PC-9 (cell line): ENCODE data around the gene SMARCA4. TPM values are rescaled to one million over a fixed set of nuclear protein-coding genes. Genes with fewer than 3 reads are reported as not detected.

ENCODE experiments used
- BruUV-seq: library from RNA; stranded (reverse); fragments of 400-500 nt; replicated peaks from 2 replicates; lab custom pipeline; 2021; lab: Mats Ljungman, UMichigan
- CTCF ChIA-PET: fragments of 300-600 bp; sonication (Branson Sonifier 250); formaldehyde crosslinking; loops from one replicate; lab custom pipeline; 2022; ENCODE audit warnings: antibody characterized with exemption; lab: Charles Lee
- POLR2A ChIA-PET: fragments of 300-600 bp; sonication (Branson Sonifier 250); formaldehyde crosslinking; loops from one replicate; lab custom pipeline; 2022; ENCODE audit warnings: antibody characterized with exemption; ENCODE audit not compliant: unreplicated experiment; lab: Charles Lee
- DNase-seq, 2 experiments: peaks; one replicate each; pipeline versions ENCODE4 v3.0.0 to v3.0.0-alpha.2; 2015 to 2022; ENCODE audit warnings: mixed read lengths in 1 of 2
- H2AFZ ChIP-seq: fragments of 200-600 bp; sonication (generic); 2 replicates; pipeline ENCODE4 v1.8.1; 2017; ENCODE audit warnings: antibody characterized with exemption
- H3F3A ChIP-seq: fragments of 200-600 bp; sonication (generic); 2 replicates; pipeline ENCODE4 v1.8.1; 2017; ENCODE audit warnings: antibody characterized with exemption, mild to moderate bottlenecking, low read depth; ENCODE audit not compliant: insufficient read depth
- H3K27ac ChIP-seq: fragments of 200-600 bp; sonication (generic); 2 replicates; pipeline ENCODE4 v1.6.1; 2016; ENCODE audit warnings: mixed run types
- H3K27me3 ChIP-seq: fragments of 200-600 bp; sonication (generic); 2 replicates; pipeline ENCODE4 v1.6.1; 2016; ENCODE audit warnings: low read depth, mixed run types; ENCODE audit not compliant: insufficient read depth
- H3K36me3 ChIP-seq: fragments of 200-600 bp; sonication (generic); 2 replicates; pipeline ENCODE4 v1.6.1; 2016; ENCODE audit warnings: low read depth, mixed run types
- H3K4me1 ChIP-seq: fragments of 200-600 bp; sonication (generic); replicated peaks from 2 replicates; pipeline ENCODE4 v1.6.1; 2016; ENCODE audit warnings: mixed run types; ENCODE audit not compliant: insufficient read depth
- H3K4me2 ChIP-seq: fragments of 200-600 bp; sonication (generic); 2 replicates; pipeline ENCODE4 v1.6.1; 2017; ENCODE audit warnings: mixed run types
- H3K4me3 ChIP-seq: fragments of 200-600 bp; sonication (generic); 2 replicates; pipeline ENCODE4 v1.6.1; 2016; ENCODE audit warnings: mixed run types
- H3K79me2 ChIP-seq: fragments of 200-600 bp; sonication (generic); 2 replicates; pipeline ENCODE4 v1.6.1; 2017; ENCODE audit warnings: low read depth, mixed run types
- H3K9me2 ChIP-seq: fragments of 200-600 bp; sonication (generic); 2 replicates; pipeline ENCODE4 v1.8.1; 2017; ENCODE audit warnings: mild to moderate bottlenecking; ENCODE audit not compliant: insufficient read depth
- H3K9me3 ChIP-seq: fragments of 200-600 bp; sonication (generic); 2 replicates; pipeline ENCODE4 v1.8.1; 2016; ENCODE audit warnings: low read depth; ENCODE audit not compliant: insufficient read depth
- H4K20me1 ChIP-seq: fragments of 200-600 bp; sonication (generic); 2 replicates; pipeline ENCODE4 v1.8.1; 2017; ENCODE audit not compliant: insufficient read depth
- EZH2 ChIP-seq: fragments of 200-600 bp; sonication (generic); IDR thresholded peaks from 2 replicates; pipeline ENCODE4 v1.8.0; 2017; ENCODE audit warnings: antibody characterized with exemption, low read depth
- intact Hi-C: fragments of 100-400 bp; cut with micrococcal nuclease; formaldehyde crosslinking; loops from one replicate; pipeline ENCODE4 v1.10.0; 2022; ENCODE audit not compliant: unreplicated experiment
- total RNA-seq: library from RNA; stranded (reverse); gene quantifications from 2 replicates; pipeline ENCODE4 v1.2.3, GENCODE V29; 2021
- TF ChIP-seq, protein P1 (sequence below): fragments of 200-600 bp; sonication (generic); conservative IDR thresholded peaks from 2 replicates; pipeline ENCODE4 v1.6.1; 2017; ENCODE audit warnings: mixed run types, antibody characterized with exemption, mild to moderate bottlenecking, moderate library complexity

SMARCA4 gene
- total RNA-seq, 1 experiment from 2014 or later, result 136 TPM

DNA sequence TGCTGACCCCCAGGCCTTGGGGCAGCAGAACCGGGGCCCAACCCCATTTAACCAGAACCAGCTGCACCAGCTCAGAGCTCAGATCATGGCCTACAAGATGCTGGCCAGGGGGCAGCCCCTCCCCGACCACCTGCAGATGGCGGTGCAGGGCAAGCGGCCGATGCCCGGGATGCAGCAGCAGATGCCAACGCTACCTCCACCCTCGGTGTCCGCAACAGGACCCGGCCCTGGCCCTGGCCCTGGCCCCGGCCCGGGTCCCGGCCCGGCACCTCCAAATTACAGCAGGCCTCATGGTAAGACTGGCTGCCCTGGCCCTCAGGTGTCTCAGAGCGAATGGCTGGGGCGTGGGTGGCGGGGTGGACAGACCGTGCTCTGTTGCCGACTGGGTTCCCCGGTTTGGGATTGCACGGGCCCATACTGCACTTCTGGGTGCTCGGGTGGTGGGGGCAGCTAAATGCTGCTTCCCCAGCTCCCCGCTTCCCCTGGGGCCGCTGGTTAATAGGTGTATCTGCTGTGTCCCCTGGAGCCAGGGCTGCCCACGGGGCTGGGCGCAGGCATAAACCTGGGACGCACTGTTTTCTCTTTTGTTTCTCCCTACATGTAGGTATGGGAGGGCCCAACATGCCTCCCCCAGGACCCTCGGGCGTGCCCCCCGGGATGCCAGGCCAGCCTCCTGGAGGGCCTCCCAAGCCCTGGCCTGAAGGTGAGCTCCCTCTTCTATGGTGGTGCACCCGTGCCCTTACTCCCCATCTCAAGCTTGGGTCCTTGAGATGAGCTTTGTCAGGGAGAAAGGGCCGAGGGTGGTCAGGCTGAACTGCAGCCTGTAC is 25.7 kb downstream of the SMARCA4 start:
- ChIA-PET CTCF (interaction anchor here (0.6 kb wide), 1 partner anchor 7 kb away, joined by 3 read pairs; no protein-coding TSS in a partner anchor), POLR2A (no interaction called here)
- Histone ChIP-seq H3F3A (peaks cover 7% of the 10 kb centered on the region; the same call in 1 of the 2 replicates), H3K9me3 (no peaks in the 10 kb centered on the region), H3K4me1 (no peaks in the 10 kb centered on the region), H2AFZ (no peak overlapping the region), H3K27me3 (no peaks in the 10 kb centered on the region), H3K9me2 (no peaks in the 10 kb centered on the region), H3K79me2 (peaks cover 32% of the 10 kb centered on the region), H4K20me1 (peaks cover 43% of the 10 kb centered on the region), H3K4me2 (no peak overlapping the region), H3K27ac (no peak overlapping the region), H3K36me3 (peaks cover 20% of the 10 kb centered on the region; the same call in 1 of the 2 replicates), H3K4me3 (no peak overlapping the region)
- intact Hi-C loops, result no loop called here
- TF ChIP-seq EZH2, result no peak
- TF ChIP-seq, protein P1, sequence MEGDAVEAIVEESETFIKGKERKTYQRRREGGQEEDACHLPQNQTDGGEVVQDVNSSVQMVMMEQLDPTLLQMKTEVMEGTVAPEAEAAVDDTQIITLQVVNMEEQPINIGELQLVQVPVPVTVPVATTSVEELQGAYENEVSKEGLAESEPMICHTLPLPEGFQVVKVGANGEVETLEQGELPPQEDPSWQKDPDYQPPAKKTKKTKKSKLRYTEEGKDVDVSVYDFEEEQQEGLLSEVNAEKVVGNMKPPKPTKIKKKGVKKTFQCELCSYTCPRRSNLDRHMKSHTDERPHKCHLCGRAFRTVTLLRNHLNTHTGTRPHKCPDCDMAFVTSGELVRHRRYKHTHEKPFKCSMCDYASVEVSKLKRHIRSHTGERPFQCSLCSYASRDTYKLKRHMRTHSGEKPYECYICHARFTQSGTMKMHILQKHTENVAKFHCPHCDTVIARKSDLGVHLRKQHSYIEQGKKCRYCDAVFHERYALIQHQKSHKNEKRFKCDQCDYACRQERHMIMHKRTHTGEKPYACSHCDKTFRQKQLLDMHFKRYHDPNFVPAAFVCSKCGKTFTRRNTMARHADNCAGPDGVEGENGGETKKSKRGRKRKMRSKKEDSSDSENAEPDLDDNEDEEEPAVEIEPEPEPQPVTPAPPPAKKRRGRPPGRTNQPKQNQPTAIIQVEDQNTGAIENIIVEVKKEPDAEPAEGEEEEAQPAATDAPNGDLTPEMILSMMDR, result no peak
- DNase-seq, result no peak
- BruUV-seq, result no TSS peak

DNA sequence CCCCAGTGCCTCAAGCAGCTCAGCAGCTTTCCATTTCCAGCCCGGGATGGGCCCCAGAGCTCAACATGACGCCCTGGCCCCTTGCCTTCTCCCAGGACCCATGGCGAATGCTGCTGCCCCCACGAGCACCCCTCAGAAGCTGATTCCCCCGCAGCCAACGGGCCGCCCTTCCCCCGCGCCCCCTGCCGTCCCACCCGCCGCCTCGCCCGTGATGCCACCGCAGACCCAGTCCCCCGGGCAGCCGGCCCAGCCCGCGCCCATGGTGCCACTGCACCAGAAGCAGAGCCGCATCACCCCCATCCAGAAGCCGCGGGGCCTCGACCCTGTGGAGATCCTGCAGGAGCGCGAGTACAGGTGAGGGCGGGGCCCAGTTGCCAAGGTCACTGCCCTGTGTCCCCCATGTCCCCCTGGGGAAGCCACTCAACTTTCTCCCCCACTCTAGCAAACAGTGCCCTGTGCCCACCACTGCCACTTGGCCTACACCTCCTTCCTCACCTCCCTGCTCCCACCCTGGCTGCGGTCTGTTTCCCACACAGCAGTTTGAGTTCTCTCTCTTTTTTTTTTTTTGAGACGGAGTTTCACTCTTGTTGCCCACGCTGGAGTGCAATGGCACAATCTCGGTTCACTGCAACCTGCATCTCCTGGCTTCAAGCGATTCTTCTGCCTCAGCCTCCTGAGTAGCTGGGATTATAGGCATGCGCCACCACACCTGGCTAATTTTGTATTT is 26.9 kb downstream of the SMARCA4 start:
- intact Hi-C loops, result no loop called here
- H3K9me2 ChIP-seq, result no peaks in the 10 kb centered on the region
- H3F3A ChIP-seq, result peaks cover 6% of the 10 kb centered on the region; the same call in 1 of the 2 replicates
- no peaks in the 10 kb centered on the region for H3K4me1 ChIP-seq
- H3K4me2 ChIP-seq, result no peak overlapping the region
- POLR2A ChIA-PET, result no interaction called here
- H3K27ac ChIP-seq, result no peak overlapping the region
- peaks cover 20% of the 10 kb centered on the region for H3K79me2 ChIP-seq
- no peaks in the 10 kb centered on the region for H3K27me3 ChIP-seq
- no TSS peak for BruUV-seq
- H4K20me1 ChIP-seq, result peaks cover 36% of the 10 kb centered on the region
- CTCF ChIA-PET, result interaction anchor here (0.7 kb wide), 1 partner anchor 34 kb away, joined by 8 read pairs; no protein-coding TSS in a partner anchor
- no peaks in the 10 kb centered on the region for H3K9me3 ChIP-seq
- H3K4me3 ChIP-seq, result no peak overlapping the region
- no peak for TF ChIP-seq EZH2
- TF ChIP-seq, protein P1, result no peak
- no peak for DNase-seq
- H2AFZ ChIP-seq, result no peak overlapping the region
- H3K36me3 ChIP-seq, result peaks cover 20% of the 10 kb centered on the region; the same call in 1 of the 2 replicates

DNA sequence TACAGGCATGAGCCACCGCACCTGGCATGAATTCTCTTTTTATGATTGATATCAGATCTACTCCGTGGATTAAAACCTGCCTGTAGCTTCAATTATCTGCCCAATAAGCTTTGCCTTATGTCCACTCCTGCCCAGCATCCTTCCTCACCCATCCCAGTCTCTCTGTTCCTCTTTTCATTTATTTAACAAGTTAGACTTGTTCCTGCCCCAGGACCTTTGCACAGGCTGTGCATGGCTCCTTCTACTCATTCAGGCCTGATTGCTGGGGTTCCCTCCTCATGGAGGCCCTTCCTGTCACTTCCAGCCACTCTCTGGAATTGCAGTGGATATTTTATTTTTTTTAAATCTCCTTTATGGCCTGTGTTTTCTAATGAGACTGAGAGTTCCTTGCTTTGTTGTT is 27.6 kb downstream of the SMARCA4 start:
- TF ChIP-seq, protein P1, result no peak
- TF ChIP-seq EZH2, result no peak
- H3K4me1 ChIP-seq, result no peaks in the 10 kb centered on the region
- H3F3A ChIP-seq, result 0 out of 2 replicates have a peak, but pooled peaks cover 6% of the 10 kb centered on the region
- intact Hi-C loops, result no loop called here
- H3K27ac ChIP-seq, result no peak overlapping the region
- H2AFZ ChIP-seq, result no peak overlapping the region
- peaks cover 30% of the 10 kb centered on the region for H4K20me1 ChIP-seq
- ChIA-PET CTCF (interaction anchor here (0.7 kb wide), 1 partner anchor 34 kb away, joined by 8 read pairs; no protein-coding TSS in a partner anchor), POLR2A (no interaction called here)
- no peak for DNase-seq
- H3K79me2 ChIP-seq, result peaks cover 14% of the 10 kb centered on the region
- H3K27me3 ChIP-seq, result no peaks in the 10 kb centered on the region
- H3K9me2 ChIP-seq, result no peaks in the 10 kb centered on the region
- H3K4me2 ChIP-seq, result no peak overlapping the region
- H3K4me3 ChIP-seq, result no peak overlapping the region
- no peaks in the 10 kb centered on the region for H3K9me3 ChIP-seq
- no TSS peak for BruUV-seq
- peaks cover 25% of the 10 kb centered on the region; the same call in 1 of the 2 replicates for H3K36me3 ChIP-seq
